Central memory CD8-positive, alpha-beta T cell (primary cell): ENCODE results near the gene CBX8.
A peak's percentile ranks its signal among the peaks of the same experiment; 100 is the strongest.

ENCODE experiments used
- ATAC-seq: fragments of 150-1000 bp; cut with Tn5 transposase; replicated peaks from 2 replicates; pipeline ENCODE4 v1.10.0; 2022; ENCODE audit warnings: mild to moderate bottlenecking, moderate FRiP score, moderate number of reproducible peaks; ENCODE audit not compliant: poor library complexity, severe bottlenecking; ENCODE audit errors: extremely low read depth
- DNase-seq, 2 donors: peaks; one replicate each; pipeline ENCODE4 v3.0.0; 2021; ENCODE audit warnings: low spot score in 2 of 2
- H3K27ac Mint-ChIP-seq: one replicate; pipeline ENCODE4 v1.8.0; 2022; ENCODE audit warnings: low read depth, mild to moderate bottlenecking, moderate library complexity, mixed read lengths
- H3K27me3 Mint-ChIP-seq: one replicate; pipeline ENCODE4 v1.8.0; 2022; ENCODE audit warnings: mixed read lengths
- H3K36me3 Mint-ChIP-seq: one replicate; pipeline ENCODE4 v1.8.0; 2022; ENCODE audit warnings: mild to moderate bottlenecking, moderate library complexity, mixed read lengths; ENCODE audit not compliant: insufficient read depth
- H3K4me1 Mint-ChIP-seq: one replicate; pipeline ENCODE4 v1.8.0; 2022; ENCODE audit warnings: mixed read lengths
- H3K4me3 Mint-ChIP-seq: one replicate; pipeline ENCODE4 v1.8.0; 2022; ENCODE audit warnings: mild to moderate bottlenecking, moderate library complexity, mixed read lengths
- H3K9me3 Mint-ChIP-seq: one replicate; pipeline ENCODE4 v1.8.0; 2022; ENCODE audit warnings: mixed read lengths

Gene CBX8

GRCh38 chr17:79788989-79789942, 7.6 kb downstream of the CBX8 start:
- Mint-ChIP-seq H3K9me3 (no peaks in the 10 kb centered on the region), H3K36me3 (peaks cover 6% of the 10 kb centered on the region), H3K4me3 (peak overlapping the region; percentile 27), H3K27ac (no peak overlapping the region), H3K27me3 (peaks cover 56% of the 10 kb centered on the region), H3K4me1 (peaks cover 5% of the 10 kb centered on the region)
- no peak for DNase-seq
- no peak for ATAC-seq

DNA sequence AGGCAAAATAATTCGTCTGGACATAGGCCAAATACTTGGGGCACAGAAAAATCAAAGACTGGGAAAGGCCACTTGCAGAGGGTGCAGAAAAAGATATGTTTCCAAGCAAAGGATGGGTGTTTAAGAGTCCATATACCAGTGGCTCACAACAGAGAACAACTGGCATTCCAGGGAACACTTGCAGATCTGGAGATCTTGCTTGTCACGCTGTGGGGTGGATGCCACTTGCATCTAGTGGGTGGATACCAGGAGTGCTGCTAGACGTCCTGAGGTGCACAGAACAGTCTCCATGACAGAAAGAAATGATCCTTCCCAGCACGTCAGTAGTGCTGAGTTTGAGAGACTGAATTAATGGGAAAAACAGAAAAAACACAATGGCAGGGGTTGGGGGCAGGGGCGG, 8.4 kb downstream of the CBX8 start:
- H3K4me1 Mint-ChIP-seq, result peaks cover 5% of the 10 kb centered on the region
- no peak for DNase-seq
- no peaks in the 10 kb centered on the region for H3K9me3 Mint-ChIP-seq
- ATAC-seq, result no peak
- no peak overlapping the region for H3K4me3 Mint-ChIP-seq
- H3K36me3 Mint-ChIP-seq, result peaks cover 6% of the 10 kb centered on the region
- H3K27me3 Mint-ChIP-seq, result peaks cover 59% of the 10 kb centered on the region
- no peak overlapping the region for H3K27ac Mint-ChIP-seq

GRCh38 chr17:79786930-79787643, 9.8 kb downstream of the CBX8 start:
- H3K36me3 Mint-ChIP-seq, result peaks cover 6% of the 10 kb centered on the region
- peaks cover 5% of the 10 kb centered on the region for H3K4me1 Mint-ChIP-seq
- no peak for ATAC-seq
- H3K4me3 Mint-ChIP-seq, result no peak overlapping the region
- DNase-seq, result no peak
- H3K27me3 Mint-ChIP-seq, result peaks cover 72% of the 10 kb centered on the region
- no peaks in the 10 kb centered on the region for H3K9me3 Mint-ChIP-seq
- no peak overlapping the region for H3K27ac Mint-ChIP-seq

DNA sequence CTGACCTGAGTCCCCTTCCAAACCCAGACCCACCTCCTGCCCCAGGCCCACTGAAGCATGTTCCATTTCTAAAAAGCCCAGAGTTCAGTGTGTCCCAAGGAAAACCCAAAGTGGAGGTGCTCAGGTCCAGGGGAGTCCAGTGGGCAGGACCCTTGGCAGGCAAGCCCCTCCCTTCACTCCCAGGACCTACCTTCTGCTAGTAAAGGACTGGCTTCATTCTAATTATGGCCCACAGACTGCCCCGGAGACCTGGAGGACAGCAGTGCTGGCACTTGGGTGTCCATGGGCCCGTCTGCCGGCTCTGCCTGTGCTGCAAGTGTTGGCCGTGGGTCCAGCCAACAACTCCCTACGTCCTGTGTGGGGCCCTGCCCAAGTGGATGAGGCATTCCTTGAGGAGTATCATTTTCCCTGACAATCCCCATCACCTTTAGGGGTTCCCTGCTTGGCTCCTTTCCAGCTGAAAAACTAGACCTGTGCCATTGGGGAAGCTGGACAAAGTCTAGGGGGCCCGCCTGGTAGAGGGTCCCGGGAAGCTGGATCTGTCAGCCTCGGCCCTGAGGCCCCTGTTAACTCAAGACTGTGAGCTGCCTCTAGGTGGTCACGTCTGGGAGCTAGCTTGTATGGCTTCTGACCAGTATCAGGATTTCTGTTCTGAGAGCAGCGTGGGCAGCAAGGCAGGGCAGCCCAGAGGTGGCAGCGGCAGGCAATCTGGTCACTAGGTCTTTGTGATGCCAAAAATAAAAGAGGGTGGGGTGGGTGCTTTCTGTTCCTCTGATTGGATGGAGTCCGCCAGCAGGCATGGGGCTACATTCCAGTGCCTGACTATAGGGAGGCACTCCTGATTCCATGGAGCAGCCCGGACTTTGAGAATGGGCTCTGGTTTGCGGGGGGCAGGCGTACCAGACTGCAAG, 10.7 kb downstream of the CBX8 start:
- H3K27me3 Mint-ChIP-seq, result peaks cover 82% of the 10 kb centered on the region
- DNase-seq (no peak), ATAC-seq (no peak)
- H3K4me3 Mint-ChIP-seq, result no peak overlapping the region
- peaks cover 5% of the 10 kb centered on the region for H3K4me1 Mint-ChIP-seq
- no peaks in the 10 kb centered on the region for H3K9me3 Mint-ChIP-seq
- H3K36me3 Mint-ChIP-seq, result peaks cover 6% of the 10 kb centered on the region
- no peak overlapping the region for H3K27ac Mint-ChIP-seq

DNA sequence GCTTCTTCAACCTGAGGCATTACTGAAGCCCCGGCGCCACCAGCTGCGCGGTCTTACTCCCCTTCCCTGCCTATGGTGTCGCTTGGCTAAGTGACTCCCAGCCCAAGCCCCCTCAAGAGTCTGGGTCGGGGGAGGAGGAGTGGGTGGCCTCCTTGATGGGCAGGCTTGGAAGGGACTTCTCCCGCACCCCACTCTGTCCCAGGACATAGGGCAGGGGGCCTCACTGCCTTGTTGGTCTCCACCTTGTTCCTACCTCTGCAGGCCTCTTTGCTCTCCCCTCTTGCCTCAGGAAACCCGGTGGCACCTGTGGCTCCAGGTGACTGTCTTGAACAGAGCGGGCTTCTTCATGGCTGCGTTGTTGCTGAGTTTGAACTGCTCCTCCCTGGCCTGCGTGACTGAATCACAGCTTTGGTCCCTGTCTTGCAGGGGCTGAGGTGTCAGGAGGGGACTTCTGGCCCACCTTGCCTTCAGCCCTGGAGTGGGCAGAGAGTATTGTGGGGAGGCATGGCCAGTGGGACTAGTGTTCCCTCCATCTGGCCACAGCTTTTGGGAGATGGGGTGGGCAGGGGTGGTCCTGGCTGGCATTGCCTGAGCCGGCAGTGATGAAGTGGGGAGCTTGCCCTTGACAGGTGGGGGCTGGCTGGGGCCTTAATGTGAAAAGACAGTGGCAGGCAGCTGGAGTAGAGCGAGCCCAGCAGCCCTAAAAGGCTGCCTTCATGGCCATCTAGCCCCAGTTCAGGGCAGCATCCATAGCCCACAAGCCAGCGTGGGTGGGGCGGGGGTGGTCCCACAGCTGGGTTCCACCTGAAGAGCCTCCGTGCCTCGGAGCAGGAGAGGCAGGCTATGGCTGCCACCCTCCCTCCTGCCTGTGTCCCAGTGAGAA, 11.6 kb downstream of the CBX8 start:
- no peak overlapping the region for H3K4me3 Mint-ChIP-seq
- DNase-seq (no peak), ATAC-seq (no peak)
- H3K9me3 Mint-ChIP-seq, result no peaks in the 10 kb centered on the region
- H3K27ac Mint-ChIP-seq, result no peak overlapping the region
- H3K27me3 Mint-ChIP-seq, result peaks cover 82% of the 10 kb centered on the region
- H3K4me1 Mint-ChIP-seq, result no peaks in the 10 kb centered on the region
- peaks cover 2% of the 10 kb centered on the region for H3K36me3 Mint-ChIP-seq

DNA sequence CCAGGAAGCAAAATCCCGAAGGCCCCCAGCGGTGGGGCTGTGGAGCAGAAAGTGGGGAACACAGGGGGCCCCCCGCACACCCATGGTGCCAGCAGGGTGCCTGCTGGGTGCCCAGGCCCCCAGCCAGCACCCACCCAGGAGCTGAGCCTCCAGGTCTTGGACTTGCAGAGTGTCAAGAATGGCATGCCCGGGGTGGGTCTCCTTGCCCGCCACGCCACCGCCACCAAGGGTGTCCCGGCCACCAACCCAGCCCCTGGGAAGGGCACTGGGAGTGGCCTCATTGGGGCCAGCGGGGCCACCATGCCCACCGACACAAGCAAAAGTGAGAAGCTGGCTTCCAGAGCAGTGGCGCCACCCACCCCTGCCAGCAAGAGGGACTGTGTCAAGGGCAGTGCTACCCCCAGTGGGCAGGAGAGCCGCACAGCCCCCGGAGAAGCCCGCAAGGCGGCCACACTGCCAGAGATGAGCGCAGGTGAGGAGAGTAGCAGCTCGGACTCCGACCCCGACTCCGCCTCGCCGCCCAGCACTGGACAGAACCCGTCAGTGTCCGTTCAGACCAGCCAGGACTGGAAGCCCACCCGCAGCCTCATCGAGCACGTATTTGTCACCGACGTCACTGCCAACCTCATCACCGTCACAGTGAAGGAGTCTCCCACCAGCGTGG, 12.4 kb downstream of the CBX8 start:
- no peak for DNase-seq
- peaks cover 2% of the 10 kb centered on the region for H3K36me3 Mint-ChIP-seq
- no peak overlapping the region for H3K4me3 Mint-ChIP-seq
- no peak for ATAC-seq
- no peak overlapping the region for H3K27ac Mint-ChIP-seq
- H3K4me1 Mint-ChIP-seq, result no peaks in the 10 kb centered on the region
- peaks cover 88% of the 10 kb centered on the region for H3K27me3 Mint-ChIP-seq
- no peaks in the 10 kb centered on the region for H3K9me3 Mint-ChIP-seq

GRCh38 chr17:79783891-79784290, 13.0 kb downstream of the CBX8 start:
- Mint-ChIP-seq H3K27me3 (peaks cover 89% of the 10 kb centered on the region), H3K4me1 (peaks cover 3% of the 10 kb centered on the region), H3K36me3 (peaks cover 4% of the 10 kb centered on the region), H3K4me3 (no peak overlapping the region), H3K27ac (no peak overlapping the region), H3K9me3 (no peaks in the 10 kb centered on the region)
- DNase-seq (no peak), ATAC-seq (no peak)

DNA sequence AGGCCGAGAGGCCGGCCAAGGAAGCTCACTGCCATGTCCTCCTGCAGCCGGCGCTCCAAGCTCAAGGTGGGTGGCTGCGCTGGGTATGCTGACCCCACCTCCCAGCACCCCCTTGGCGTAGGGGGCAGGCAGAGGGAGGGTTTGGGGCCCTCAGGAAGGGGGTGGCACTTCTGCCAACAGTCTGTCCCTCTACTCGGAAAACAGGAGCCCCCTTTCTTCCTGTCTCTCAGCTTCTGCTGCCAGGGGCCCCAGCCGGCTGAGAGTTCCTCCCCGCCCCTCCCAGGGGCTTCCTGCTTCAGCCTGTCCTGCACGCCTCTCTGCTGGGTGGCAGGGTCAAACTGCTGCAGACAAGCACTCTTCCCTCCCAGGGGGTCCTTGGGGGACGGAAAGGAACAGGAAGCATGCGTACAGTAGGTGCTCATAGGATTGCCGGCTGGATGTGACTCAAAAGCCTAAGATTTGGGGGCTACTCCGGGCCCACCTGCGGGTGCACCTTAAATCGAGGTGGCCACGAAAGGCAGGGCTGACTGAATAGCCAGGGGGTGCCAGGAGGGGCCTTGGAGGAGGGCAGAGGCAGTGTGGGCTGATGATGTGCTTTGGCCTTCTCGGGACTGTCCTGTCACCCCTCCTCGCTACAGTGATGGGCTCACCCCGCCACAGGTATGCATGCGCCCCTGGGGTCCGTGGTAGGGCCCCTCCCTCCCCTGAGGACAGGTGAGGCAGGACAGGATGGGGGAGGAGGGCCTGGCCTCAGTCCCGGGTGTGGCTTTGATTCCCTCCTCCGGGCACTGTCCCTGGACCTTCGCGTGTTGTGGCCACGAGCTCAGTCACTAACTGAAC, 14.9 kb downstream of the CBX8 start:
- Mint-ChIP-seq H3K27me3 (peaks cover 78% of the 10 kb centered on the region), H3K36me3 (peaks cover 8% of the 10 kb centered on the region), H3K4me1 (peaks cover 8% of the 10 kb centered on the region), H3K4me3 (no peak overlapping the region), H3K9me3 (no peaks in the 10 kb centered on the region), H3K27ac (no peak overlapping the region)
- no peak for DNase-seq
- no peak for ATAC-seq

- H3K9me3 Mint-ChIP-seq, result no peaks in the 10 kb centered on the region
- peaks cover 8% of the 10 kb centered on the region for H3K36me3 Mint-ChIP-seq
- H3K27me3 Mint-ChIP-seq, result peaks cover 78% of the 10 kb centered on the region
- no peak overlapping the region for H3K27ac Mint-ChIP-seq
- H3K4me3 Mint-ChIP-seq, result no peak overlapping the region
- DNase-seq (no peak), ATAC-seq (no peak)
- peaks cover 8% of the 10 kb centered on the region for H3K4me1 Mint-ChIP-seq
Observed at GRCh38 chr17:79781012-79781650, 15.7 kb downstream of the CBX8 start.

DNA sequence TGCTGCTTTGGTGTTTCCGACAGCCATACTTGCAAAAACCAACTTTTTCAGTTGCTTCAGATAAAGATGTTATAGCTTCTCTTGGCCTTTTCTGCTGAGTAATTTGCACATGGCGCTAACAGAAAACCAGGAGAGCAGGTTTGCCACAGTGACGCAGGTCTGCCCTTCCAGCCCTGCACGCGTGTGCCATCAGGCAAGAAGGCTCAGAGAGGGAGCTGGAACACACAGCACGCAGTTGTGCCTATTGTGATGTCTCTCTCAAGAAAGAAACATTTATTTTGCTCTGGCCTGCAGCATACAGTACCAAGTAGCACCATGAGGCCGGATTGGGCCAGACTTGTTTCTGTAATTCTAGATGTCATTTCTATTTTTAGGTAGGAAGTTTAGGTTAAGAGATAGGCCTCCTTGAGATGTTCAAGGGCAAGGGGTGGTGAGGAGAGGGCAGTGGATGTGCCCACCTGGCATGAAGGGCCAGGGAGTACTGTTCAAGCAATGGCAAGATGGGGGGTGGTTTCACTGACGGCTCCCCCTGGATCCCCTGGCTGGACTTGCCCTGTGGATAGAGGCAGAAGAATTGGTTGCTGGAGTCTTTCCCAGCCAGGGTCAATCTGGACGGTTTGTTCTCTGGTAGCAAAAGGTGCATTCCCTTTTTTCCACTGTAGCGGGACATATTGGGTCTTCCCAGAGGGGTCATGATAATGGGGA, 17.1 kb downstream of the CBX8 start:
- Mint-ChIP-seq H3K9me3 (no peaks in the 10 kb centered on the region), H3K4me3 (peak overlapping the region; percentile 86), H3K27ac (no peak overlapping the region), H3K27me3 (peaks cover 78% of the 10 kb centered on the region), H3K4me1 (peaks cover 8% of the 10 kb centered on the region), H3K36me3 (peaks cover 8% of the 10 kb centered on the region)
- no peak for ATAC-seq
- DNase-seq, result no peak
